CD14-positive monocyte (primary cell): ENCODE measurements around the gene ZC2HC1C. TPM values are rescaled to one million over a fixed set of nuclear protein-coding genes. Genes with fewer than 3 reads are reported as not detected.

ENCODE experiments used
- DNase-seq, 3 donors: peaks; one replicate each; pipeline ENCODE4 v3.0.0-alpha.2; 2011 to 2022
- H2AFZ ChIP-seq: 2 replicates; pipeline ENCODE4 v1.6.0; 2012; ENCODE audit warnings: mild to moderate bottlenecking, low read depth, low read length, inconsistent platforms; ENCODE audit not compliant: insufficient read depth, poor library complexity, severe bottlenecking
- H3K27ac ChIP-seq, 2 donors: 1 replicate in 1 of 2; 2 replicates in 1 of 2; pipeline ENCODE4 v1.5.1; 2012 to 2013; ENCODE audit warnings: low read length in 2 of 2, control low read depth in 1 of 2, inconsistent platforms in 1 of 2, low read depth in 1 of 2, mild to moderate bottlenecking in 1 of 2
- H3K27me3 ChIP-seq, 2 donors: one replicate each; pipeline versions ENCODE4 v1.6.0 to v1.6.1; 2011 to 2013; ENCODE audit warnings: low read length in 2 of 2; ENCODE audit not compliant: control insufficient read depth in 2 of 2, insufficient read depth in 2 of 2
- H3K36me3 ChIP-seq, 2 donors: replicated peaks in 1 of 2; 1 replicate in 1 of 2; 2 replicates in 1 of 2; pipeline versions ENCODE4 v1.5.1 to v1.6.1; 2012 to 2013; ENCODE audit warnings: low read length in 2 of 2, control low read depth in 1 of 2, inconsistent platforms in 1 of 2, mild to moderate bottlenecking in 1 of 2; ENCODE audit not compliant: insufficient read depth in 2 of 2, control insufficient read depth in 1 of 2
- H3K4me1 ChIP-seq, 2 donors: 1 replicate in 1 of 2; 2 replicates in 1 of 2; pipeline versions ENCODE4 v1.5.1 to v1.6.1; 2012 to 2013; ENCODE audit warnings: low read length in 2 of 2, control low read depth in 1 of 2, inconsistent platforms in 1 of 2, mild to moderate bottlenecking in 1 of 2, moderate library complexity in 1 of 2; ENCODE audit not compliant: insufficient read depth in 2 of 2, control insufficient read depth in 1 of 2
- H3K4me2 ChIP-seq: replicated peaks from 2 replicates; pipeline ENCODE3; 2012; ENCODE audit warnings: low read length, moderate library complexity, mild to moderate bottlenecking; ENCODE audit not compliant: poor library complexity, severe bottlenecking; ENCODE audit errors: extremely low read depth
- H3K4me3 ChIP-seq, 3 experiments: fragments of 200-600 bp in 1 of 3; sonication (generic) in 1 of 3; replicated peaks in 1 of 3; 1 replicate in 2 of 3; 2 replicates in 1 of 3; pipeline ENCODE4 v1.5.1; 2011 to 2013; ENCODE audit warnings: low read length in 3 of 3, mild to moderate bottlenecking in 3 of 3, control low read depth in 2 of 3, low read depth in 2 of 3, inconsistent platforms in 1 of 3, moderate library complexity in 1 of 3
- H3K79me2 ChIP-seq: 2 replicates; pipeline ENCODE4 v1.6.0; 2012; ENCODE audit warnings: mild to moderate bottlenecking, control low read depth, inconsistent platforms, low read length, moderate library complexity; ENCODE audit not compliant: insufficient read depth
- H3K9ac ChIP-seq: 2 replicates; pipeline ENCODE4 v1.6.0; 2017; ENCODE audit warnings: low read length, mild to moderate bottlenecking; ENCODE audit not compliant: insufficient read depth, poor library complexity, severe bottlenecking
- H3K9me3 ChIP-seq, 2 donors: replicated peaks in 1 of 2; 1 replicate in 1 of 2; 2 replicates in 1 of 2; pipeline versions ENCODE4 v1.5.1 to v1.6.1; 2012 to 2013; ENCODE audit warnings: low read length in 2 of 2, control low read depth in 1 of 2; ENCODE audit not compliant: control insufficient read depth in 1 of 2, insufficient read depth in 1 of 2
- H4K20me1 ChIP-seq: 2 replicates; pipeline ENCODE4 v1.6.0; 2012; ENCODE audit warnings: mild to moderate bottlenecking, low read length, control low read depth, moderate library complexity; ENCODE audit not compliant: insufficient read depth
- H3K27ac Mint-ChIP-seq, 7 donors: one replicate each; pipeline ENCODE4 v1.8.0; 2020; ENCODE audit warnings: mild to moderate bottlenecking in 7 of 7, mixed read lengths in 7 of 7, moderate library complexity in 6 of 7, inconsistent platforms in 2 of 7
- H3K27me3 Mint-ChIP-seq, 3 donors: one replicate each; pipeline ENCODE4 v1.8.0; 2021 to 2022; ENCODE audit warnings: low read depth in 3 of 3, mild to moderate bottlenecking in 3 of 3, mixed read lengths in 3 of 3, moderate library complexity in 3 of 3, inconsistent platforms in 1 of 3
- H3K36me3 Mint-ChIP-seq, 2 donors: one replicate each; pipeline ENCODE4 v1.8.0; 2020; ENCODE audit warnings: mixed read lengths in 2 of 2, inconsistent platforms in 1 of 2, mild to moderate bottlenecking in 1 of 2
- H3K4me1 Mint-ChIP-seq: one replicate; pipeline ENCODE4 v1.8.0; 2020; ENCODE audit warnings: mild to moderate bottlenecking, mixed read lengths
- H3K4me3 Mint-ChIP-seq, 2 donors: one replicate each; pipeline ENCODE4 v1.8.0; 2020; ENCODE audit warnings: mild to moderate bottlenecking in 2 of 2, mixed read lengths in 2 of 2, moderate library complexity in 1 of 2
- H3K9me3 Mint-ChIP-seq, 7 donors: one replicate each; pipeline ENCODE4 v1.8.0; 2020 to 2022; ENCODE audit warnings: mixed read lengths in 7 of 7, mild to moderate bottlenecking in 6 of 7, moderate library complexity in 6 of 7, inconsistent platforms in 2 of 7
- WGBS: methylation state at CpG from one replicate; pipeline ENCODE4 v1.1.5; 2013; ENCODE audit warnings: missing lambda C conversion rate; ENCODE audit not compliant: insufficient coverage; 5-methylcytosine and 5-hydroxymethylcytosine counted together
- intact Hi-C, 2 donors: fragments of 100-400 bp; cut with micrococcal nuclease; formaldehyde crosslinking; loops; one replicate each; pipeline versions ENCODE4 v1.15.0 to v1.15.1; 2023
- polyA plus RNA-seq, 3 donors: library from polyadenylated mRNA; depleted of rRNA in 1 of 3; unstranded in 2 of 3; stranded (reverse) in 1 of 3; fragments of 300-500 nt in 2 of 3; fragments of >200 nt in 1 of 3; fragmentation: Illumina TruSeq in 2 of 3; gene quantifications; 1 replicate in 2 of 3; 2 replicates in 1 of 3; pipeline ENCODE4 v1.2.3, GENCODE V29; 2012 to 2021
- TF ChIP-seq, protein P1 (sequence below): fragments of 200-600 bp; IDR thresholded peaks from one replicate; pipeline ENCODE4 v1.8.0; 2022; ENCODE audit warnings: antibody characterized with exemption, mild to moderate bottlenecking

Gene ZC2HC1C
- polyA plus RNA-seq, 3 donors = 0.08 TPM; not detected in 2

DNA sequence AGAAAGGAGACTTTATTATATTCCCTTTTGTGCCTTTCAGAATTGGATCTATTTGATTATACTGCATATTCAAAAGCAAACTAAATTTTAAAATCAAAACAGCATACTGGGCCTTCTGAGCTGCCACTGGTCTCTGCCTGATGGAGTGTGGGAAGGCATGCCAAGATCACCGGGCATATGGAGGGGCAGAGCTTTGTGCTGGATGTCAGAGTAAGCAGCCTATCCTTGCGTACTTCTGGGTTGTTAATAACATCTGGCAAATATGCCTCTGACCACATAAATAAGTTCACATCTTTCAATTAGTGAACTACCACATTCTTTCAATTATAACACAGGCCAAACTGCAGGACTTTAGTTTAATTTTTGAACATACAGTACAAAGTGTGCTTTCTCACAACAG is 36.5 kb upstream of the ZC2HC1C start:
- no peaks in the 10 kb centered on the region for H3K79me2 ChIP-seq
- no peak overlapping the region for H3K9ac ChIP-seq
- H4K20me1 ChIP-seq = no peaks in the 10 kb centered on the region
- H3K9me3 ChIP-seq = no peaks in the 10 kb centered on the region
- Mint-ChIP-seq H3K27ac (no peak overlapping the region), H3K4me1 (no peaks in the 10 kb centered on the region), H3K27me3 (no peaks in the 10 kb centered on the region), H3K4me3 (no peak overlapping the region), H3K36me3 (peaks cover 66 to 87% of the 10 kb centered on the region in 2 donors), H3K9me3 (no peaks in the 10 kb centered on the region)
- H3K27ac ChIP-seq = no peak overlapping the region
- H3K4me2 ChIP-seq = no peak overlapping the region
- no peak overlapping the region for H3K4me3 ChIP-seq
- WGBS = 100% methylated on average over 1 of the region's 2 CpGs
- H3K4me1 ChIP-seq = no peaks in the 10 kb centered on the region
- TF ChIP-seq, protein P1, sequence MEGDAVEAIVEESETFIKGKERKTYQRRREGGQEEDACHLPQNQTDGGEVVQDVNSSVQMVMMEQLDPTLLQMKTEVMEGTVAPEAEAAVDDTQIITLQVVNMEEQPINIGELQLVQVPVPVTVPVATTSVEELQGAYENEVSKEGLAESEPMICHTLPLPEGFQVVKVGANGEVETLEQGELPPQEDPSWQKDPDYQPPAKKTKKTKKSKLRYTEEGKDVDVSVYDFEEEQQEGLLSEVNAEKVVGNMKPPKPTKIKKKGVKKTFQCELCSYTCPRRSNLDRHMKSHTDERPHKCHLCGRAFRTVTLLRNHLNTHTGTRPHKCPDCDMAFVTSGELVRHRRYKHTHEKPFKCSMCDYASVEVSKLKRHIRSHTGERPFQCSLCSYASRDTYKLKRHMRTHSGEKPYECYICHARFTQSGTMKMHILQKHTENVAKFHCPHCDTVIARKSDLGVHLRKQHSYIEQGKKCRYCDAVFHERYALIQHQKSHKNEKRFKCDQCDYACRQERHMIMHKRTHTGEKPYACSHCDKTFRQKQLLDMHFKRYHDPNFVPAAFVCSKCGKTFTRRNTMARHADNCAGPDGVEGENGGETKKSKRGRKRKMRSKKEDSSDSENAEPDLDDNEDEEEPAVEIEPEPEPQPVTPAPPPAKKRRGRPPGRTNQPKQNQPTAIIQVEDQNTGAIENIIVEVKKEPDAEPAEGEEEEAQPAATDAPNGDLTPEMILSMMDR = no peak
- peaks cover 52 to 80% of the 10 kb centered on the region in 2 donors for H3K36me3 ChIP-seq
- H3K27me3 ChIP-seq = no peaks in the 10 kb centered on the region
- intact Hi-C loops = no loop called here
- no peak overlapping the region for H2AFZ ChIP-seq
- DNase-seq = no peak

DNA sequence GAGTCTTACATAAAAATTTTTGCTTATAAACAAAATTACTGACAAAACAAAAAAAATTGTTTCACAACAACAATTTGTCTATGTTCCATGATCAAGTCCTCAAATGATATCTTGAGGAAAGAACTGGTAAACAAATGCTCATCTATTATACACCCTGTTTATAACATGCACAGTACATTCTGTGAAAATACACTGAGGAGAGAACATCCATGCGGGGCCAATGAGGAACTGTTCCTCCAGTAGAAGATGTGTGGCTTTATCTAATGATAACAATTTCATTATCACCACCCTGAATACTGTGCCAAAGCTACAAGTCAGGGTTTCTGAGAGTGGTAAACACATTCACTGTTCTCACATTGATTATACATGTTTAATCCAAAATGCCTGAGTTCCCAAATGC is 28.9 kb upstream of the ZC2HC1C start:
- DNase-seq = no peak
- H3K4me3 ChIP-seq = no peak overlapping the region
- H3K9me3 ChIP-seq = no peaks in the 10 kb centered on the region
- H3K4me2 ChIP-seq = no peak overlapping the region
- peaks cover 47 to 63% of the 10 kb centered on the region in 2 donors for H3K36me3 Mint-ChIP-seq
- peaks cover 37 to 62% of the 10 kb centered on the region in 2 donors for H3K36me3 ChIP-seq
- intact Hi-C loops = no loop called here
- TF ChIP-seq, protein P1 = no peak
- H3K4me1 Mint-ChIP-seq = peaks cover 6% of the 10 kb centered on the region
- no peaks in the 10 kb centered on the region for H3K4me1 ChIP-seq
- no peaks in the 10 kb centered on the region for H3K27me3 Mint-ChIP-seq
- H3K4me3 Mint-ChIP-seq = no peak overlapping the region
- no peaks in the 10 kb centered on the region for H3K9me3 Mint-ChIP-seq
- H3K9ac ChIP-seq = no peak overlapping the region
- no peaks in the 10 kb centered on the region for H4K20me1 ChIP-seq
- H3K27me3 ChIP-seq = no peaks in the 10 kb centered on the region
- no CpG with 5 or more reads among the region's 1 CpG for WGBS
- no peaks in the 10 kb centered on the region for H3K79me2 ChIP-seq
- H3K27ac Mint-ChIP-seq = no peak overlapping the region
- H2AFZ ChIP-seq = no peak overlapping the region
- no peak overlapping the region for H3K27ac ChIP-seq
